Inferior parietal cortex (tissue), 1 donor: ENCODE results near the gene PLD4.
"Not testable (repeated sequence)": the region's sequence is repeated elsewhere in the genome, so short reads cannot be mapped to it uniquely, and the experiment has no call there.

ENCODE experiments used
- DNase-seq: peaks from one replicate; pipeline ENCODE4 v3.0.0-alpha.2; 2016; ENCODE audit errors: extremely low spot score

The PLD4 gene

GRCh38 chr14:104924421-104925213 is at the start of gene PLD4:
PLD4 (plus strand) TSS chr14:104924879; CDS start chr14:104927141, 2,262 bp downstream.
- no peak for DNase-seq

- no peak for DNase-seq
These were observed 49.3 kb upstream of the PLD4 start for GRCh38 chr14:104875412-104875751.

GRCh38 chr14:104875811-104876210 is 48.9 kb upstream of the PLD4 start:
- DNase-seq = no peak

GRCh38 chr14:104876251-104876699 is 48.4 kb upstream of the PLD4 start:
- DNase-seq = no peak

- DNase-seq = no peak
These were observed 47.4 kb upstream of the PLD4 start for GRCh38 chr14:104877066-104877805.

GRCh38 chr14:104877806-104878550 is 46.7 kb upstream of the PLD4 start:
- DNase-seq = no peak

- no peak for DNase-seq
These were observed 46.1 kb upstream of the PLD4 start for GRCh38 chr14:104878582-104878981.

- DNase-seq = no peak
These were observed 45.3 kb upstream of the PLD4 start for GRCh38 chr14:104879201-104879982.

GRCh38 chr14:104879983-104880565 is 44.6 kb upstream of the PLD4 start:
- no peak for DNase-seq

- no peak for DNase-seq
These were observed 44.0 kb upstream of the PLD4 start for GRCh38 chr14:104880584-104881210.

- no peak for DNase-seq
These were observed 43.2 kb upstream of the PLD4 start for GRCh38 chr14:104881369-104881979.

- DNase-seq = no peak
These were observed 42.2 kb upstream of the PLD4 start for GRCh38 chr14:104882325-104882973.

- no peak for DNase-seq
These were observed 41.6 kb upstream of the PLD4 start for GRCh38 chr14:104882991-104883660.

- DNase-seq = no peak
These were observed 40.9 kb upstream of the PLD4 start for GRCh38 chr14:104883681-104884361.

GRCh38 chr14:104884381-104884780 is 40.3 kb upstream of the PLD4 start:
- DNase-seq = not testable (repeated sequence)

GRCh38 chr14:104885031-104885972 is 39.4 kb upstream of the PLD4 start:
- no peak for DNase-seq

GRCh38 chr14:104885973-104886689 is 38.5 kb upstream of the PLD4 start:
- DNase-seq = no peak
